GM19193 (cell line): ENCODE measurements around the gene NUDCD3.

ENCODE experiments used
- POLR2A ChIP-seq: IDR thresholded peaks from 4 replicates; pipeline ENCODE4 v1.6.1; 2011; ENCODE audit not compliant: insufficient read depth, insufficient read length; ENCODE audit errors: extremely low read depth

Gene NUDCD3

GRCh38 chr7:44524811-44525388 is 34.4 kb upstream of the NUDCD3 start:
- no peak for TF ChIP-seq POLR2A

- no peak for TF ChIP-seq POLR2A
Measured at GRCh38 chr7:44522315-44522714, 31.9 kb upstream of the NUDCD3 start.

DNA sequence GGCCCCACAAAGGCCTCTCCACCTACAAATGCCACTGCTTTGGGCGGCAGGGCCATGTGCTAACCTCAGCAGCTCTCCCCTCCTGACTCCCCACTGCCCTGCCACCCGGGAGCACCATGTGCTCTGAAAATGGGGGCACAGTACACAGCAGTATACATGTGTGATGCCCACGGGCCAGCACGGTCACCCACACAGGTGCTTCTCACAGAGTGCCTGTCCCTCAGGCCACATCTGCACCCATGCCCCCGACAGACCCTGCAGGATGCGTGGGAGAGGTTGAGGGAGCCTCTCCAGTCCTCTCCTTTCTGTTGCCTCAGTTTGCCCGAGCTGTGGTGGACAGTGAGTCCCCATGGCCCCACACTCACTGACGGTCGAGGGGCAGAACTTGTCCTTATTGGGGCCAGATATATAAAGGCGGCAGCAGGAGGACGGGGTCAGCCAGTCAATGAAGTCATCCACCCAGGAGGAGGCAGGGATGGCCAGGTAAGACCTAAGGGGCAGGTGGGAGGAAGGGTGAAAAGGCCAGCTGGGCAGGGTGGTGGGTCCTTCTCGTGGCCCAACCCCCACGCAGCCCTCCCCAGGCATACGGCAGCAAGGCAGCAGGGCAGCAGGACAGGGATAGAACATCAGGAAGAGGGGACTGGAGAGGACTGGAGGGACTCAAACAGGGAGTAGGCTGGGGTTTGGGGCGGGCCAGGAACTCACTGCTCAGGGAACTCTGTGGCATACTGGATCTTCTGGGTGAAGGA is 31.1 kb upstream of the NUDCD3 start:
- TF ChIP-seq POLR2A, result no peak

GRCh38 chr7:44520574-44520973 is 30.1 kb upstream of the NUDCD3 start:
- TF ChIP-seq POLR2A, result no peak

DNA sequence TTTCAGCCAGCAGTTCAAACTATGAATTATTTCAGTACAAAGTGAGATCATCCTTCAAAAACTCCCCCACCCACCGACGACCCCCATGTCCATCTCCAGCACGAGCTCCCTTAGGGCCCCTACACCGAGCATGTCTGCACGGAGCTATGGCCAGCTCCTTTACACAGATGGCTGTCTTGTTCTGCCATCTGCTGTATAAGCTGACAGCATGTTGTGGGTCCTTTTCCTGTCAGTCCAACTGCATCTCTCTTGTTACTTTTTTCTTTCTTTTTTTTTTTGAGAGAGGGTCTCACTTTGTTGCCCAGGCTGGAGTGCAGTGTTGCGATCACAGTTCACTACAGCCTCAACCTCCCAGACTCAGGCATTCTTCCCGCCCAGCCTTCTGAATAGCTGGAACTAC is 29.1 kb upstream of the NUDCD3 start:
- no peak for TF ChIP-seq POLR2A

GRCh38 chr7:44518761-44519160 is 28.3 kb upstream of the NUDCD3 start:
- TF ChIP-seq POLR2A, result no peak

DNA sequence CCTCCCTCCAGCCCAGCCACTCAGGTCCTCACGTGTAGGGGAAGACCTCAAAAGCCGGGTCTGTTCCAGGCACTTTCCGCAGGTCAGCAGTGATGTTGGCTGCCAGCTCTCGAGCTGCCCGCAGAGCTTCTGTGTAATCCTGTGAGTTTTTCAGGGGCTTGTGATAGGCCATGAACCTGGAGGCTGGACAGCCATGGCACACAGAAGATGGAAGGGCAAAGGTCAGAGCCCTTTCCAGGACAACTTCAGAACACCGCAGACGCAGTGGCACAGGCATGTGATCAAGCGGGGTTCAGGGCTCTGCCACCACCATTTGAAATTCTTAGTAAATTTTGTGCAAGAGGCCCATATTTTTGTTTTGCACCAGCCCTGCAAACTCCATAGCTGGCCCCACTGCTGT is 26.7 kb upstream of the NUDCD3 start:
- TF ChIP-seq POLR2A, result no peak

- TF ChIP-seq POLR2A, result no peak
Measured at GRCh38 chr7:44515590-44516268, 25.3 kb upstream of the NUDCD3 start.

DNA sequence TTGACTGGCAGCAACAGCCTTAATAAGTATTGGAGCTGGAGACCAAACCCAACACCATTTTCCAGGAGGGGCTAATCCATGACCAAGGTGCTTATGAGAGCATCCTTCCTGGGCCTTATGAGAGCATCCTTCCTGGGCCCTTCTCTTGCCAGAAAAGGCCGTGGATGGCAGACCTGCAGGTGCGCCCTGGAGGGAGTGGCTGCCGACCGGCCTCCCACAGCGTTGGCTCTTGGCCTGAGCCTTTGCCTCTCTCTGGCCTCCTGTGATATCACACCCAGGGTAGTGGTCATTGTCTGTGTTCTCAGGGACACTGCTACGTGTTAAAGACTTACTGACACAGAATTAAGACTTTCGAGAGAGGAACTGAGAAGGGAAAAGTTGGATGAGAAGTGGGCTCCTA is 22.3 kb upstream of the NUDCD3 start:
- TF ChIP-seq POLR2A, result no peak

DNA sequence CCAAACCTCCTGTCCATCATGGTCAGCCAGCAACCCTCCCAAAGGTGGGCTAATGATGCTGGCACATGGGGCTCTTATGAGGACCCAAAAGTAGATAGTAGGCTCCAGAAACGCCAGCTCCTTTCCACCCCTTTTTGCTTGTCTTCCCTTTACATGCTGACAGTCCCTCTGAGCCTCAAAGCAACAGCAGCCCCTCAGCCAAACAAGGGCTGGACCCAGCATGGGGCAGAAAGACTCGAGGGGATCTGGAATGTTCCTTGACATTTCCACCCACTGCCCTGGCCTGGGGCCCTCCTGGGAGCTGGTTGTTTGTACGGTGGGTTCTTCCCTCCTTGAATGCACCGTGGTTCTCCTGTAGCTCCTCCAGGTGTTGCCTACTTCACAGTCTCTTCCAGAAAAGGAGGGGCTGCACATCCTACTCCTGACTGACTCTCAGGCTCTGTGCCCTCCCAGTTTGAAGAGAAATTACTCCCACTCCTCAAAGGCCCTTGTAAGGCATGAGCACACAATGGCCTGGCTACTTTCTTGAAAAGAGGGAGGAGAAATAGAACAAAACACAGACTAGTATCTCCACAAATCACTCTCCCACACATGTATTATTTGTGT is 21.5 kb upstream of the NUDCD3 start:
- no peak for TF ChIP-seq POLR2A

- no peak for TF ChIP-seq POLR2A
Measured at GRCh38 chr7:44511236-44511635, 20.8 kb upstream of the NUDCD3 start.

GRCh38 chr7:44508328-44509030 is 18.0 kb upstream of the NUDCD3 start:
- TF ChIP-seq POLR2A, result no peak

DNA sequence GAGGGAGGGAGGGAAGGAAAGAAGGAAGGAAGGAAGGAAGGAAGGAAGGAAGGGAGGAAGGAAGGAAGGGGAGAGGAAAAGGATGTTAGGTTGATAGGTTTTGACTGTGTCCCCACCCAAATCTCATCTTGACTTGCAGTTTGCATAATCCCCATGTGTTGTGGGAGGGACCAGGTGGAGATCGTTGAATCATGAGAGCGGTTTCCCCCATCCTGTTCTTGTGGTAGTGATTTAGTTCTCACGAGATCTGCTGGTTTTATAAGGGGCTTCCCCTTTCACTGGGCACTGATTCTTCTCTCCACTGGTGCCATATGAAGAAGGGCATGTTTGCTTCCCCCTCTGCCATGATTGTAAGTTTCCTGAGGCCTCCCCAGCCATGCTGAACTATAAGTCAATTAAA is 15.1 kb upstream of the NUDCD3 start:
- no peak for TF ChIP-seq POLR2A

- TF ChIP-seq POLR2A, result no peak
Measured at GRCh38 chr7:44498230-44498954, 7.9 kb upstream of the NUDCD3 start.

- TF ChIP-seq POLR2A, result no peak
Measured at GRCh38 chr7:44497155-44498027, 6.9 kb upstream of the NUDCD3 start.
